ENCODE measurements around the gene EEF1A2.

DNA sequence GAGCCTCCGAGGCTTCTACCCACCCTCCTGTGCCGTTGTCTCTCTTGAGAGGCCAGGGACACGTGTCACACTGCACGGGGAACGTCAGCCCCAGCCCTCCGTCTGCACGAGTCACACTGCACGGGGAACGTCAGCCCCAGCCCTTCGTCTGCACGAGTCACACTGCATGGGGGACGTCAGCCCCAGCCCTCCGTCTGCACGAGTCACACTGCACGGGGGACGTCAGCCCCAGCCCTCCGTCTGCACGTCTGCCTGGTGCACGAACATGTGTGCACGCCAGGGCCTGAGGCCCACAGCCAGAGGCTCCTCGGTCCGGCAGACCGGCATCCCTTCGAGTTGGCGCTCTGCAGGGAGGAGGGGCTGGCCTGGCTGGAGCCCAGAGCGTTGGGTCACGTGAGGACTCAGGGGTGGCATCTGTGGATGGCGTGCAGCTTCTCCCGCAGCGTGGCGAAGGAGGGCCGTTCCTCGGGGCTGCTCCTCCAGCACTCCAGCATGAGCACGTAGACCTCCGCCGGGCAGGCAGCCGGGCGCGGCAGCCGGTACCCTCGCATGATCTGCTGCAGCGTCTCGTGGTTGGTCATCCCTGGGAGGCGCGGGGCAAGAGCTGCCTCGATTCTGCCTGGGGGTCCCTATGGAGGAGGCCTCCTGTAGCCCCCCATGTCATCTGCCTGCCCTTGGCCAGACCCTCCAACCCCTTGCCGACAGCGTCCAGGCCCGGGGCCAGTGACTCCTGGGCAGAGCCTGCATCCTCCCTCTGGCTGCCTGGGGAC, 41.7 kb upstream of the EEF1A2 start:
- TF ChIP-seq EZH2 (IDR thresholded peaks at IDR 0.05; ENCODE audit: insufficient read depth, low read length), result no peak
- TF ChIP-seq, protein P1, sequence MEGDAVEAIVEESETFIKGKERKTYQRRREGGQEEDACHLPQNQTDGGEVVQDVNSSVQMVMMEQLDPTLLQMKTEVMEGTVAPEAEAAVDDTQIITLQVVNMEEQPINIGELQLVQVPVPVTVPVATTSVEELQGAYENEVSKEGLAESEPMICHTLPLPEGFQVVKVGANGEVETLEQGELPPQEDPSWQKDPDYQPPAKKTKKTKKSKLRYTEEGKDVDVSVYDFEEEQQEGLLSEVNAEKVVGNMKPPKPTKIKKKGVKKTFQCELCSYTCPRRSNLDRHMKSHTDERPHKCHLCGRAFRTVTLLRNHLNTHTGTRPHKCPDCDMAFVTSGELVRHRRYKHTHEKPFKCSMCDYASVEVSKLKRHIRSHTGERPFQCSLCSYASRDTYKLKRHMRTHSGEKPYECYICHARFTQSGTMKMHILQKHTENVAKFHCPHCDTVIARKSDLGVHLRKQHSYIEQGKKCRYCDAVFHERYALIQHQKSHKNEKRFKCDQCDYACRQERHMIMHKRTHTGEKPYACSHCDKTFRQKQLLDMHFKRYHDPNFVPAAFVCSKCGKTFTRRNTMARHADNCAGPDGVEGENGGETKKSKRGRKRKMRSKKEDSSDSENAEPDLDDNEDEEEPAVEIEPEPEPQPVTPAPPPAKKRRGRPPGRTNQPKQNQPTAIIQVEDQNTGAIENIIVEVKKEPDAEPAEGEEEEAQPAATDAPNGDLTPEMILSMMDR (IDR thresholded peaks at IDR 0.05; ENCODE audit: insufficient read depth, low read depth, low read length), result no peak

Data from astrocyte (in vitro differentiated cells and primary cell).